GM12878 (cell line): Measurements from ENCODE around the gene AMHR2. TPM values are rescaled to one million over a fixed set of nuclear protein-coding genes. Genes with fewer than 3 reads are reported as not detected.

Experiments used
- ATAC-seq: fragments of 200-7000 bp; cut with Tn5 transposase; 3 replicates; pipeline ENCODE4 v1.9.1; 2020; ENCODE audit warnings: mild to moderate bottlenecking, moderate library complexity
- BruUV-seq: library from RNA; stranded (reverse); fragments of 400-500 nt; replicated peaks from 2 replicates; lab custom pipeline; 2021; lab: Mats Ljungman, UMichigan
- CTCF ChIA-PET: fragments of 300-600 bp; sonication (Branson Sonifier 250); formaldehyde crosslinking; extraction: SDS; loops from one replicate; lab custom pipeline; 2021; ENCODE audit warnings: inconsistent platforms; lab: Yijun Ruan, JAX
- POLR2A ChIA-PET: fragments of 350-600 bp; formaldehyde crosslinking; extraction: SDS; loops from one replicate; lab custom pipeline; 2021; ENCODE audit warnings: inconsistent platforms; lab: Charles Lee
- RAD21 ChIA-PET: fragments of 300-600 bp; sonication (Branson Sonifier 250); formaldehyde crosslinking; loops from one replicate; lab custom pipeline; 2023; ENCODE audit warnings: antibody characterized with exemption; ENCODE audit not compliant: unreplicated experiment; lab: Charles Lee
- SMC1A ChIA-PET: fragments of 300-600 bp; sonication (Branson Sonifier 250); formaldehyde crosslinking; loops from one replicate; lab custom pipeline; 2023; ENCODE audit not compliant: unreplicated experiment, uncharacterized antibody; lab: Charles Lee
- DNase-seq: peaks from one replicate; pipeline ENCODE4 v3.0.0-alpha.2; 2011; ENCODE audit warnings: low read depth, low spot score
- FAIRE-seq: peaks from 3 replicates; lab custom pipeline; 2011; peaks lifted over from hg19 to GRCh38; lab: Jason Lieb, UNC
- H2AFZ ChIP-seq: 2 replicates; pipeline ENCODE4 v1.6.0; 2011; ENCODE audit warnings: low read depth, low read length, control low read depth; ENCODE audit not compliant: control insufficient read depth
- H3K27ac ChIP-seq: 2 replicates; pipeline ENCODE4 v1.5.1; 2011; ENCODE audit warnings: control low read depth; ENCODE audit not compliant: control insufficient read depth, insufficient read depth
- H3K27me3 ChIP-seq, 2 experiments: replicated peaks in 1 of 2; 2 replicates each; pipeline versions ENCODE4 v1.6.0 to v1.6.1; 2011; ENCODE audit warnings: low read length in 1 of 2; ENCODE audit not compliant: control insufficient read depth in 2 of 2, insufficient read depth in 2 of 2
- H3K36me3 ChIP-seq, 2 experiments: 2 replicates each; pipeline ENCODE4 v1.5.1; 2011; ENCODE audit warnings: low read length in 1 of 2; ENCODE audit not compliant: control insufficient read depth in 2 of 2, insufficient read depth in 2 of 2
- H3K4me1 ChIP-seq: 2 replicates; pipeline ENCODE4 v1.6.1; 2011; ENCODE audit warnings: mild to moderate bottlenecking, low read length, moderate library complexity, mixed read lengths; ENCODE audit not compliant: control insufficient read depth, insufficient read depth
- H3K4me2 ChIP-seq: 2 replicates; pipeline ENCODE4 v1.6.0; 2011; ENCODE audit warnings: control low read depth; ENCODE audit not compliant: control insufficient read depth, insufficient read depth
- H3K4me3 ChIP-seq: fragments of 200-600 bp; sonication (generic); 2 replicates; pipeline ENCODE4 v1.5.1; 2016
- H3K79me2 ChIP-seq: 2 replicates; pipeline ENCODE4 v1.6.0; 2011; ENCODE audit warnings: low read length; ENCODE audit not compliant: control insufficient read depth, insufficient read depth
- H3K9ac ChIP-seq: 2 replicates; pipeline ENCODE4 v1.8.0; 2011; ENCODE audit warnings: low read length, control low read depth, mixed read lengths; ENCODE audit not compliant: control insufficient read depth, insufficient read depth
- H3K9me3 ChIP-seq: replicated peaks from 3 replicates; pipeline ENCODE4 v1.5.1; 2011; ENCODE audit warnings: mild to moderate bottlenecking, low read length; ENCODE audit not compliant: control insufficient read depth, insufficient read depth
- H4K20me1 ChIP-seq: 2 replicates; pipeline ENCODE4 v1.6.0; 2011; ENCODE audit not compliant: control insufficient read depth, insufficient read depth
- ASH2L ChIP-seq: fragments of 300-600, 200-600 bp; sonication (generic); IDR thresholded peaks from 2 replicates; pipeline ENCODE4 v1.6.1; 2017; ENCODE audit warnings: low read depth, mild to moderate bottlenecking, borderline replicate concordance
- BRCA1 ChIP-seq: IDR thresholded peaks from 2 replicates; pipeline ENCODE4 v1.6.1; 2011; ENCODE audit warnings: low read depth, low read length, improper control_type of control experiment
- IKZF1 ChIP-seq: fragments of 450-650 bp; conservative IDR thresholded peaks from 2 replicates; pipeline ENCODE4 v1.6.1; 2017; ENCODE audit warnings: antibody characterized with exemption, mild to moderate bottlenecking
- NKRF ChIP-seq: fragments of 450-650 bp; conservative IDR thresholded peaks from 2 replicates; pipeline ENCODE4 v1.6.1; 2017; ENCODE audit warnings: mild to moderate bottlenecking, moderate library complexity
- POLR2A ChIP-seq: IDR thresholded peaks from 2 replicates; pipeline ENCODE4 v1.6.1; 2011; ENCODE audit warnings: low read depth, mild to moderate bottlenecking, low read length
- SREBF2 ChIP-seq: IDR thresholded peaks from 2 replicates; pipeline ENCODE4 v1.6.1; 2012; ENCODE audit warnings: mild to moderate bottlenecking, low read length
- TARDBP ChIP-seq: IDR thresholded peaks from 2 replicates; pipeline ENCODE4 v1.6.1; 2016; ENCODE audit warnings: borderline replicate concordance
- TCF3 ChIP-seq: IDR thresholded peaks from 2 replicates; pipeline ENCODE4 v1.6.1; 2012; ENCODE audit warnings: low read depth, mild to moderate bottlenecking, low read length, borderline replicate concordance; ENCODE audit not compliant: insufficient read depth
- USF1 ChIP-seq: IDR thresholded peaks from 2 replicates; pipeline ENCODE4 v1.6.1; 2011; ENCODE audit warnings: borderline replicate concordance, low read depth, mild to moderate bottlenecking, moderate library complexity, mixed read lengths, low read length; ENCODE audit not compliant: insufficient read depth; ENCODE audit errors: extremely low read length
- WGBS: methylation state at CpG from one replicate; pipeline ENCODE4 v1.1.6; 2016; ENCODE audit warnings: low lambda C conversion rate; ENCODE audit not compliant: insufficient replicate concordance, insufficient coverage; ENCODE audit errors: missing lambda C conversion rate; 5-methylcytosine and 5-hydroxymethylcytosine counted together
- in situ Hi-C: fragments of 300-500 bp; cut with MboI; formaldehyde crosslinking; loops from 9 replicates; pipeline ENCODE4 v1.14.3; 2018; ENCODE audit warnings: mixed read lengths
- intact Hi-C: fragments of 100-400 bp; cut with micrococcal nuclease; formaldehyde crosslinking; loops from one replicate; pipeline ENCODE4 v1.14.2; 2022; ENCODE audit not compliant: unreplicated experiment
- polyA plus RNA-seq, 11 experiments: library from polyadenylated mRNA; depleted of rRNA in 4 of 11; unstranded in 6 of 11; stranded (reverse) in 5 of 11; fragments of >200 nt; fragmentation: Nextera tagmentation in 4 of 11; fragmentation: Illumina TruSeq in 1 of 11; extraction: Ambion mirVana in 4 of 11; extraction: Trizol in 1 of 11; gene quantifications; 1 replicate in 1 of 11; 2 replicates in 10 of 11; pipeline versions ENCODE4 v1.2.1 to v1.2.3, GENCODE V29; 2011 to 2016; ENCODE audit warnings: inconsistent platforms in 2 of 11, missing spikeins in 2 of 11, low read depth in 1 of 11
- total RNA-seq, 4 experiments: library from RNA; depleted of rRNA in 3 of 4; stranded (reverse); fragments of >200 nt in 3 of 4; fragmentation: Illumina TruSeq in 1 of 4; extraction: Trizol in 1 of 4; gene quantifications; 2 replicates each; pipeline versions ENCODE4 v1.2.1 to v1.2.3, GENCODE V29; 2013 to 2021

AMHR2 gene
- total and polyA plus RNA-seq, 10 of the 15 experiments (the other 5 are each of a cell fraction or from before 2014, with no cell fraction given) = 0.06 TPM; not detected in 9

DNA sequence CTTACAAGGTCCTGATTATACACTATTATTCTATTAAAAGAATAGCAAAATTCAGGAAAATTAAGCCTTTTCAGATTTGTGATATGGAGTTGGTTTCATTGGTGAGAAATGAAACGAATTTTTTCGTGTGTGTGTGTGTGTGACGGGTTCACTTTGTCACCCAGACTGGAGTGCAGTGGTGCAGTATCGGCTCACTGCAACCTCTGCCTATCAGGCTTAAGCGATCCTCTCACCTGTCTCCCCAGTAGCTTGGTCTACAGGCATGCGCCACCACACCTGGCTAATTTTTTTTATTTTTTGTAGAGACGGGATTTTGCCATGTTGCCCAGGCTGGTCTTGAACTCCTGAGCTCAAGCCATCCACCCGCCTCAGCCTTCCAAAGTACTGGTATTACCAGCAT is 37.9 kb downstream of the AMHR2 start (continued):
- TF ChIP-seq IKZF1 = no peak
- no peak for TF ChIP-seq TARDBP
- TF ChIP-seq SREBF2 = no peak
- TF ChIP-seq ASH2L = no peak
- no peak for TF ChIP-seq USF1
- no peak for TF ChIP-seq NKRF
- no peak for TF ChIP-seq BRCA1

- Histone ChIP-seq H2AFZ (no peak overlapping the region), H3K27ac (no peak overlapping the region), H3K79me2 (peaks cover 39% of the 10 kb centered on the region)
- CTCF ChIA-PET = interaction anchor here (1.3 kb wide), 1 partner anchor 111 kb away, joined by 3 read pairs; no protein-coding TSS in a partner anchor
- intact Hi-C loops = no loop called here
- POLR2A ChIA-PET = interaction anchor here (0.6 kb wide), 1 partner anchor 74 kb away, joined by 3 read pairs; no protein-coding TSS in a partner anchor
- SMC1A ChIA-PET = no interaction called here
- BruUV-seq = no TSS peak
- TF ChIP-seq TCF3 = no peak
- TF ChIP-seq POLR2A = peak; percentile 24; the same call in 1 of the 2 replicates
- TF ChIP-seq, all 136 proteins: peak for 1
- RAD21 ChIA-PET = no interaction called here
- H3K4me2 ChIP-seq = no peak overlapping the region; the same call in 1 of the 2 replicates
- no peak for DNase-seq
- no peak overlapping the region for H3K9ac ChIP-seq
- 87% methylated on average over 3 of the region's 3 CpGs for WGBS
- peaks cover 4% of the 10 kb centered on the region for H3K4me1 ChIP-seq
- no peak for FAIRE-seq
- no peak overlapping the region for H3K4me3 ChIP-seq
- no peaks in the 10 kb centered on the region for H3K9me3 ChIP-seq
- peak; percentile 6; the same call in 1 of the 3 replicates for ATAC-seq
- no peaks in the 10 kb centered on the region for H3K27me3 ChIP-seq
- peaks cover 38 to 78% of the 10 kb centered on the region in 2 experiments for H3K36me3 ChIP-seq
- in situ Hi-C loops = no loop called here
- peaks cover 17% of the 10 kb centered on the region for H4K20me1 ChIP-seq
These were observed 39.3 kb downstream of the AMHR2 start for GRCh38 chr12:53462935-53463334.
